Stimulated activated memory B cell treated with anti-CD40 and anti-IgM and Interleukin-4, amounts not matched to agents 10 μg/mL and 1 μg/mL and 100 μg/mL, for 72 hours (primary cell): Measurements from ENCODE around the gene TJP3.
"Not testable (repeated sequence)": the region's sequence is repeated elsewhere in the genome, so short reads cannot be mapped to it uniquely, and the experiment has no call there.

Experiments used
- ATAC-seq: fragments of 150-1000 bp; cut with Tn5 transposase; 2 replicates; pipeline ENCODE4 v1.10.0; 2021
- H3K27ac Mint-ChIP-seq: one replicate; pipeline ENCODE4 v1.8.0; 2022; ENCODE audit warnings: mild to moderate bottlenecking, mixed read lengths
- H3K27me3 Mint-ChIP-seq: one replicate; pipeline ENCODE4 v1.8.0; 2022; ENCODE audit warnings: mixed read lengths
- H3K36me3 Mint-ChIP-seq: one replicate; pipeline ENCODE4 v1.8.0; 2022; ENCODE audit warnings: mixed read lengths
- H3K4me1 Mint-ChIP-seq: one replicate; pipeline ENCODE4 v1.8.0; 2022; ENCODE audit warnings: mixed read lengths
- H3K4me3 Mint-ChIP-seq: one replicate; pipeline ENCODE4 v1.8.0; 2022; ENCODE audit warnings: mild to moderate bottlenecking, moderate library complexity, mixed read lengths
- H3K9me3 Mint-ChIP-seq: one replicate; pipeline ENCODE4 v1.8.0; 2022; ENCODE audit warnings: mixed read lengths

TJP3 gene

DNA sequence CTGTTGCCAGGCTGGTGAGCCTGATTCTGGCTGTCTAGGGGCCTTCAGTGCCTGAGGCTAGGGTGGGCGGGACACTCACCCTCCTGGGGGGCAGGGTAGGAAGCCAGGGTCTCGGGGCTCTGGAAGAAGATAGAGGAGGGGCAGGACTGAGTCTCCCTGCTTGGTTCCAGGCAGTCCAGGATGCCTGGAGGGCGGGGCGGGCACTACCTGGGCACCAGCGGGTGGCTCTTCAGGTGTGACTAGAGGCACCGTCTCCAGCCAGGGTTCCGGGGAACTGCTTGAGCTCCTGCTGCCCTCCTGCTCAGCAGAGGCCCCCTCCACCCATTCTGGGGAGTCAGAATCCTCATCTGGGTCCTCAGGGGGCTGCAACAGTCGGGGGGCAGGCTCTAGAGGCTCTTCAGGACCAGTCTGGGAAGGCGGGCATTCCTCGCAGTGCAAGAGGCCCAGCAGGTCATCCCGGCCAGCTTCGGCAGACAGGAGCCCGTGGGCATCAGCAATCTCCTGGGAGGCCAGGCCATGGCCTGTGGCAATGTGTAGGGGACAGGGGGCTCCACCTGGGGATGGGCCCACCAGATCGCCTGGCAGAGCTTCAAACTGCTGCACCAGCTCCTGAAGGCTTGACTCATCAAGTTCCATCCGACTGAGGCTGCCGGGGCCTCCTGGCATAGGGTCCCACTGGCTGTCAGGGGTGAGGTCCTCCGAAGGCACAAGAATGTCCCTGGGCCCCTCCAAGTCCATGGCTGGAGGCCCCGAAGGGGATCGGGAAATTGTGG is 51.5 kb downstream of the TJP3 start:
- Mint-ChIP-seq H3K9me3 (no peaks in the 10 kb centered on the region), H3K4me1 (peaks cover 54% of the 10 kb centered on the region), H3K27ac (no peak overlapping the region), H3K27me3 (no peaks in the 10 kb centered on the region), H3K4me3 (no peak overlapping the region), H3K36me3 (peaks cover 12% of the 10 kb centered on the region)
- ATAC-seq, result no peak

DNA sequence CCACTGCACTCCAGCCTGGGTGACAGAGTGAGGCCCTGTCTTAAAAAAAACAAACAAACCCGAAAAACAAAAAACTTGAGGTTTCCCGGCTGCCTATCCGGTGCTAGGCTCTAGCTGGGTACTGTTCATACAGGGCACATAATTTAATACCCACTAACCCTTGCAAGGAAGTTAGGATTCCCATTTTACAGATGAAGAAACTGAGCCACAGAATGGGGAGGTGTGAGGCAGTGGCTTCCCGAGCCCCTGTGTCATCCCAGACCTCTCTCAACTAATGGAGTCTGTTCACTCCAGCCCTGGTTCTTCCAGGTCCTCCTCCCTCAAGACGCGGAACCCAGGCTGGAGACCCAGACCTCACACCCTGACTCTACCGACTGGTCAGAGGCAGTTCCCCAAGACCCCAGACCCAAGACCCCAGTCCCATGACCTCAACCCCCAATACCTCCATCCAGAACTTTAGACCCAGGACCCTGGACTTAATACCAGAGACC is 52.7 kb downstream of the TJP3 start:
- H3K27ac Mint-ChIP-seq, result peak overlapping the region; percentile 98
- no peaks in the 10 kb centered on the region for H3K27me3 Mint-ChIP-seq
- no peak for ATAC-seq
- no peaks in the 10 kb centered on the region for H3K9me3 Mint-ChIP-seq
- peak overlapping the region; percentile 92 for H3K4me3 Mint-ChIP-seq
- H3K4me1 Mint-ChIP-seq, result peaks cover 44% of the 10 kb centered on the region
- H3K36me3 Mint-ChIP-seq, result peaks cover 5% of the 10 kb centered on the region

- Mint-ChIP-seq H3K27me3 (no peaks in the 10 kb centered on the region), H3K9me3 (no peaks in the 10 kb centered on the region), H3K27ac (peak within 1 kb of the TSS; percentile 98), H3K4me1 (peaks cover 46% of the 10 kb centered on the region), H3K4me3 (peak within 1 kb of the TSS; percentile 98), H3K36me3 (peaks cover 11% of the 10 kb centered on the region)
- ATAC-seq, result peak; percentile 78
Measured at GRCh38 chr19:3761382-3762129, 53.4 kb downstream of the TJP3 start, which contains the start of gene APBA3. TSS of gene APBA3 (minus strand) at chr19:3761692. CDS start at chr19:3760264, 1,428 bp downstream.

GRCh38 chr19:3762130-3762473 is 53.9 kb downstream of the TJP3 start:
- H3K36me3 Mint-ChIP-seq, result peaks cover 16% of the 10 kb centered on the region
- peak overlapping the region; percentile 98 for H3K4me3 Mint-ChIP-seq
- ATAC-seq, result no peak
- peak overlapping the region; percentile 98 for H3K27ac Mint-ChIP-seq
- peaks cover 48% of the 10 kb centered on the region for H3K4me1 Mint-ChIP-seq
- H3K9me3 Mint-ChIP-seq, result no peaks in the 10 kb centered on the region
- no peaks in the 10 kb centered on the region for H3K27me3 Mint-ChIP-seq

- peak; percentile 93 for ATAC-seq
- peak within 1 kb of the TSS; percentile 98 for H3K4me3 Mint-ChIP-seq
- peak within 1 kb of the TSS; percentile 98 for H3K27ac Mint-ChIP-seq
- peaks cover 48% of the 10 kb centered on the region for H3K4me1 Mint-ChIP-seq
- H3K36me3 Mint-ChIP-seq, result peaks cover 22% of the 10 kb centered on the region
- H3K9me3 Mint-ChIP-seq, result no peaks in the 10 kb centered on the region
- no peaks in the 10 kb centered on the region for H3K27me3 Mint-ChIP-seq
Measured at GRCh38 chr19:3762501-3763459, 54.6 kb downstream of the TJP3 start, which contains the start of gene MRPL54. TSS of gene MRPL54 (plus strand) at chr19:3762682. CDS start at chr19:3762701, 19 bp downstream.

DNA sequence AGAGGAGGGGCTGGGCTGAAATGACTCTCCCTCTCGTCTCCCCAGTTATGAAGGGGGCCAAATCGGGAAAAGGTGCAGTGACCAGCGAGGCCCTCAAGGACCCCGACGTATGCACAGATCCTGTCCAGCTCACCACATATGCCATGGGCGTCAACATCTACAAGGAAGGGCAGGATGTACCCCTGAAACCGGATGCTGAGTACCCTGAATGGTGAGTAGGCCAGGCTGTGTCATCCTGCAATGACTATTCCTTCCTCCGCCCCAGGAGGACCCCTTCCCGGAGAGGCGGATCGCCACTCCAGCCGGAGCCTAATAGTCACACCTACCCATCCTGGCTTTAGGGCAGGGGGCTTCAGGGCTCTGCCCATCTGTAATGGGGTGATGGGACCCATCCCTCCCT is 56.9 kb downstream of the TJP3 start:
- H3K36me3 Mint-ChIP-seq, result peaks cover 36% of the 10 kb centered on the region
- H3K9me3 Mint-ChIP-seq, result no peaks in the 10 kb centered on the region
- no peak for ATAC-seq
- H3K4me1 Mint-ChIP-seq, result peaks cover 36% of the 10 kb centered on the region
- no peaks in the 10 kb centered on the region for H3K27me3 Mint-ChIP-seq
- no peak overlapping the region for H3K4me3 Mint-ChIP-seq
- no peak overlapping the region for H3K27ac Mint-ChIP-seq

GRCh38 chr19:3765757-3766156 is 57.6 kb downstream of the TJP3 start:
- not testable (repeated sequence) for ATAC-seq, H3K27ac Mint-ChIP-seq

GRCh38 chr19:3766520-3766919 is 58.3 kb downstream of the TJP3 start:
- no peaks in the 10 kb centered on the region for H3K27me3 Mint-ChIP-seq
- no peak overlapping the region for H3K4me3 Mint-ChIP-seq
- no peaks in the 10 kb centered on the region for H3K9me3 Mint-ChIP-seq
- H3K4me1 Mint-ChIP-seq, result peaks cover 22% of the 10 kb centered on the region
- peaks cover 43% of the 10 kb centered on the region for H3K36me3 Mint-ChIP-seq
- ATAC-seq, result no peak
- H3K27ac Mint-ChIP-seq, result no peak overlapping the region

More at GRCh38 chr19:3765757-3766156, 57.6 kb downstream of the TJP3 start:
- not testable (repeated sequence) for H3K27me3 Mint-ChIP-seq, H3K4me3 Mint-ChIP-seq, H3K9me3 Mint-ChIP-seq
- H3K4me1 Mint-ChIP-seq, result peaks cover 30% of the 10 kb centered on the region
- H3K36me3 Mint-ChIP-seq, result peaks cover 38% of the 10 kb centered on the region

DNA sequence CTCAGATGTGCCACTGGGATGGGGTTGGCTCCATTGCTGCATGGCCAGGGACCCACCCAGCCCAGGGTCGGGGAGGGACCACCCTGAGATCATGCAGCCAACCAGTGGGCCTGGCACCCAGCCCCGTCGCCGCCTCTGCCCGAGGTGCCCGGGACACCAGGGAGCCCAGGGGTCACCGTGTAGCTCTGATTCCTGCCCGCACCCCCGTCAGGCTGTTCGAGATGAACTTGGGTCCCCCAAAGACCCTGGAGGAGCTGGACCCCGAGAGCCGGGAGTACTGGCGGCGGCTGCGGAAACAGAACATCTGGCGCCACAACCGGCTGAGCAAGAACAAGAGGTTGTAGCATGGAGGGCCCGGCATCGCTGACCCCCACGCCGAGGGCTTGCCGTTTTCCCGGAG is 58.9 kb downstream of the TJP3 start:
- Mint-ChIP-seq H3K27ac (no peak overlapping the region), H3K9me3 (no peaks in the 10 kb centered on the region), H3K36me3 (peaks cover 43% of the 10 kb centered on the region), H3K27me3 (no peaks in the 10 kb centered on the region), H3K4me3 (no peak overlapping the region), H3K4me1 (peaks cover 17% of the 10 kb centered on the region)
- no peak for ATAC-seq

DNA sequence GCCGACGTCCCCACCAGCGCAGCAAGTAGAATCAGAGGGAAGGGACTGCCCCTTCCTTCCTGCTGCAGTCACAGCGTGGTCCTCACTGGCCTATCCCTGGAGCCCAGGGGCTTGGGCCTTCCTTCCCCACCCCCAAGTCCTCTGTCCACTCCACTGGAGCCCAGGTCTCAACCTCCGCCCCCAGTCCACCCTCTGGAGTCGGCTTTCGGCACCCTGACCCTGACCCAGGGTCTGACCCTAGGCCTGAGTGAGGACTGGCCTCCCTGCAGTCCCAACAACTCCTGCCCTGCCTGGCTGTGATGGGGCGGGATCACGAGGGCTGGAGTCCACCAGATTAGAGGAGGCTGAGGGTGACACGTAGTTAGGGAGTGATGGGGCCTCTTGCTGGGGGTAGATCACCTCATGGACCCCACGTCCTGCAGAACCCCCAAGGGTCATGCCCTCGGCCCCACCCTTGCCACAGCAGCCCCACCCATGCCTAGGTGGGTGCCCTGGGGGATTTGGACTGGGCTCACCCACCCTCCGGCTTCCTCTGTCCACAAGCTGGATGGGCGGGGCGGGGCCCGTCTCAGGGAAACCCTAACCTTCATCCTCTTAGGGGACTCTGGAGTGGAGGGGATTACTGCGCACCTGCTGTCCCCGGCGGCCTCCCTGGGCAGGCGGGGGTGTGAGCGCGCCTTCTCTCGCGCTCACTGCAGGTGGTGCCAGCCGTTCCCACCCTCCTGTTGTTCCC is 60.0 kb downstream of the TJP3 start:
- no peak overlapping the region for H3K27ac Mint-ChIP-seq
- peaks cover 43% of the 10 kb centered on the region for H3K36me3 Mint-ChIP-seq
- ATAC-seq, result no peak
- H3K27me3 Mint-ChIP-seq, result no peaks in the 10 kb centered on the region
- H3K4me3 Mint-ChIP-seq, result no peak overlapping the region
- H3K9me3 Mint-ChIP-seq, result no peaks in the 10 kb centered on the region
- peaks cover 8% of the 10 kb centered on the region for H3K4me1 Mint-ChIP-seq

DNA sequence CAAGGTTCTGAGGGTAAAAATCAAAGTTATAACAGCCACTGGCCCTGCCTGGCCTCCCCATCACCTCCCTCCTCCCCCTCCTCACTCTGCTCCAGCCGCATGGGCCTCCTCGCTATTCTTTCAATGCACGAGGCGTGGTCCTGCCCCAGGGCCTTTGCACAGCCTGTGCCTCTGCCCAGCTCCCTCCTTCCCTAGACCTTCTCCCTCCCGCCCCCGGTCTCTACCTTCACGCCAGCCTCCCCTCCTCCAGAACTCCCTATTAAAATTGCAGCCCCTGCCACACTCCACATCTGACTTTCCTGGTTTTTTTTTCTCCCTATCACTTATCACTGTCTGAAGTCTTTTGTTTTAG is 60.5 kb downstream of the TJP3 start:
- H3K36me3 Mint-ChIP-seq, result peaks cover 43% of the 10 kb centered on the region
- H3K4me1 Mint-ChIP-seq, result peaks cover 6% of the 10 kb centered on the region
- no peak for ATAC-seq
- H3K27me3 Mint-ChIP-seq, result no peaks in the 10 kb centered on the region
- no peaks in the 10 kb centered on the region for H3K9me3 Mint-ChIP-seq
- no peak overlapping the region for H3K4me3 Mint-ChIP-seq
- H3K27ac Mint-ChIP-seq, result no peak overlapping the region

DNA sequence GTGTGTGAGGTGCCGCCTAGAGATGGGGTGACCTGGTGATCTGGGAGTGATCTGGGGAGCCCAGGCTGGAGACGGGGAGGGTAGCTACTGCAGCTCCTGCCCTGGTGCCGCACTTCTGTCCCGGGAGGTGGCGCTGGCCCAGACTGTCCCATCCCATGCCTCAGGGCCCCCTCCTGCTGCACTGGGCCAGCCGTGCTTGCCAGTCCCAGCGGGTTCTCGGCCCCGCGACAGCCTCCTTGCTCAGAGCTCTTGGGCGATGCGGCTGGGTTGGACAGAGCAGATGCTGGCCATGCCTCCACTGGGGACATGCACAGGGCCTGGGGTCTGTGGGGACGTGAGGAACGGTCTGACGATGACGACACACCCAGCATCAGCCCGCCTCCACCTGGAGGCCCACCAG is 61.3 kb downstream of the TJP3 start:
- Mint-ChIP-seq H3K36me3 (peaks cover 43% of the 10 kb centered on the region), H3K27ac (no peak overlapping the region), H3K4me1 (peaks cover 6% of the 10 kb centered on the region), H3K4me3 (no peak overlapping the region), H3K27me3 (peaks cover 6% of the 10 kb centered on the region), H3K9me3 (no peaks in the 10 kb centered on the region)
- ATAC-seq, result no peak

DNA sequence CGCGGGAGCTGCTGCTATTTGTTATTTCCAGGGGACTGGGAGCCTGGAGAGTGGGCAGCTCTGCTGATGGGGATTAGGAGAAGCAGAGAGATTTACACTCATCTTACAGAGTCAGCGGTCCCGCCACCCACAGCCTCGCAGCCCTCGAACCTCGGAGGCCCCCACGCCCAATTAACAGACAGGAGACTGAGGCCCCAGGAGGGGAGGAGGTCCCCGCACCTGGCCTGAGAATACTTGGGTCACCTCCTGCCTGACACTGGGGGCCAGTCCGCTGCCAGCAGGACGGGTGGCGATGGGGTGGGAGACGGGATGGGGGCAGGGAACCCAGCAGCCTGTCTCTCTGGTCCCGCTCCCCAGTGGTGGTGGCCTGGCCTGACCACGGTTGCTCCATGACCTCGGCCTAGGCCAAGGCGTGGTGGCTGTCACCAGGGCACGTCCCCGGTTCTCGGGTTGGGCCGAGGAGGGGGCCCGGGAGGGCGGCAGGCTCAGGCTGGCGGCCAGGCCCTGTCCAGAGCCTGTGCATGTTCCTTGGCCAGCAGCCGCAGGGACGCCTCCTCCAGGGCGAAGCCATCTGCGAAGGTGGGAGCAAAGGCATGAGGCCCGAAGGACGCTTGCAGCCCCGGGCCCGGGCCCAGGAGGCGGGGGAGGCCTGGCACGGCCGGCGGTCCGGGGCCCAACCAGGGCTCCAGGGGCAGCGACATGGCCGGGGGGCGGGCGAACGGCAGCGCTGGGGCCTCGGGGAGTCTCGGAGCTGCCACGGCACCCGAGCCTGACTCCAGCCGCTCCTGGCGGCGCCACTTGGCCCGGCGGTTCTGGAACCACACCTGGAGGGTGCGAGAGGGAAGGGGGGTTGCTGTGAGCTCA is 62.2 kb downstream of the TJP3 start:
- peaks cover 6% of the 10 kb centered on the region for H3K4me1 Mint-ChIP-seq
- H3K9me3 Mint-ChIP-seq, result no peaks in the 10 kb centered on the region
- H3K27me3 Mint-ChIP-seq, result peaks cover 9% of the 10 kb centered on the region
- ATAC-seq, result no peak
- H3K27ac Mint-ChIP-seq, result no peak overlapping the region
- no peak overlapping the region for H3K4me3 Mint-ChIP-seq
- peaks cover 43% of the 10 kb centered on the region for H3K36me3 Mint-ChIP-seq
